MM.1S (cell line): ENCODE measurements around the gene ID2.

Experiments
- CTCF ChIP-seq: fragments of 300-600 bp; sonication (generic); IDR thresholded peaks from 2 replicates; pipeline ENCODE4 v1.5.1; 2016; ENCODE audit warnings: antibody characterized with exemption, low read length, mixed read lengths
- EZH2 ChIP-seq: fragments of 300-600 bp; sonication (generic); optimal IDR thresholded peaks from 2 replicates; pipeline ENCODE3; 2017; ENCODE audit warnings: low read depth, mild to moderate bottlenecking, antibody characterized with exemption, low read length, mixed read lengths

DNA sequence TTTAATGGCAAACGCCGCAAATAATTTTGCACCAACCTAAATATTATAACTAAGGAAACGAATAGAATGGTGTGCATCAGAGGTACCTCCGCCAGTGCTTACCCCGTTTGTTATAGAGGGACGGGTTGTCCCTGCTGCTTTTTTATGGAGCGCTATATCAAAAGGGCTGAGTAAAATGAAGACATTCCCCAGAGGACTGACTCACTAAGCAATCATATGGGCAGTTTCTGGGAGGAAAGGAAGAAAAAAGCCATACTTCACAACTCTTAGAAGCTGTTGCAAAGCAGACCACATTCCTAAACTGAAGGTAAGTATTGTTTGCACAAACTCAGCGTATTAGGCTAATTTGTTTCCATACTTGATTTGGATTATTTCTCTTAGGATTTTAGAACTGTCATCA, 12.9 kb downstream of the ID2 start:
- no peak for TF ChIP-seq CTCF
- no peak for TF ChIP-seq EZH2
